Smooth muscle cell (in vitro differentiated cells): ENCODE results near the gene ITGAL. TPM values are rescaled to one million over a fixed set of nuclear protein-coding genes. Genes with fewer than 3 reads are reported as not detected.
"Not testable (repeated sequence)": the region's sequence is repeated elsewhere in the genome, so short reads cannot be mapped to it uniquely, and the experiment has no call there.

Source experiments
- DNase-seq: peaks from one replicate; lab custom pipeline; 2025; ENCODE audit not compliant: unreplicated experiment; lab: John Stamatoyannopoulos, UW
- H2AFZ ChIP-seq: fragments of 200-600 bp; sonication (generic); 2 replicates; pipeline ENCODE4 v1.6.0; 2016; ENCODE audit warnings: antibody characterized with exemption, low read depth, mild to moderate bottlenecking
- H3F3A ChIP-seq: fragments of 200-600 bp; sonication (generic); 2 replicates; pipeline ENCODE4 v1.6.0; 2017; ENCODE audit warnings: antibody characterized with exemption, low read depth
- H3K27ac ChIP-seq: fragments of 200-600 bp; sonication (generic); 2 replicates; pipeline ENCODE4 v1.5.1; 2016; ENCODE audit warnings: low read depth, mild to moderate bottlenecking
- H3K27me3 ChIP-seq: fragments of 200-600 bp; sonication (generic); 2 replicates; pipeline ENCODE4 v1.6.1; 2016; ENCODE audit warnings: low read depth, mild to moderate bottlenecking
- H3K36me3 ChIP-seq: fragments of 200-600 bp; sonication (generic); 2 replicates; pipeline ENCODE4 v1.5.1; 2016; ENCODE audit warnings: low read depth
- H3K4me1 ChIP-seq: fragments of 200-600 bp; sonication (generic); 2 replicates; pipeline ENCODE4 v1.5.1; 2016; ENCODE audit warnings: low read depth
- H3K4me2 ChIP-seq: fragments of 200-600 bp; sonication (generic); 2 replicates; pipeline ENCODE4 v1.6.0; 2016; ENCODE audit warnings: mild to moderate bottlenecking
- H3K4me3 ChIP-seq: fragments of 200-600 bp; sonication (generic); 2 replicates; pipeline ENCODE4 v1.5.1; 2016; ENCODE audit warnings: mild to moderate bottlenecking
- H3K79me2 ChIP-seq: fragments of 200-600 bp; sonication (generic); 2 replicates; pipeline ENCODE4 v1.6.0; 2016; ENCODE audit warnings: low read depth, mild to moderate bottlenecking
- H3K9ac ChIP-seq: fragments of 200-600 bp; sonication (generic); 2 replicates; pipeline ENCODE4 v1.6.0; 2016; ENCODE audit warnings: low read depth
- H3K9me3 ChIP-seq: fragments of 200-600 bp; sonication (generic); replicated peaks from 2 replicates; pipeline ENCODE4 v1.5.1; 2016; ENCODE audit warnings: low read depth
- H4K20me1 ChIP-seq: fragments of 200-600 bp; sonication (generic); 2 replicates; pipeline ENCODE4 v1.6.0; 2016; ENCODE audit warnings: low read depth
- CTCF ChIP-seq: fragments of 200-600 bp; sonication (generic); IDR thresholded peaks from 2 replicates; pipeline ENCODE4 v1.5.1; 2017; ENCODE audit warnings: borderline replicate concordance, mild to moderate bottlenecking, antibody characterized with exemption; ENCODE audit not compliant: insufficient read depth, poor library complexity, severe bottlenecking
- WGBS: methylation state at CpG from one replicate; pipeline ENCODE4 v1.1.7; 2016; ENCODE audit warnings: low lambda C conversion rate; 5-methylcytosine and 5-hydroxymethylcytosine counted together
- polyA plus RNA-seq: library from polyadenylated mRNA; unstranded; fragments of >200 nt; fragmentation: Nextera tagmentation; extraction: Ambion mirVana; gene quantifications from 2 replicates; pipeline ENCODE4 v1.2.1, GENCODE V29; 2016
- total RNA-seq: library from RNA; depleted of rRNA; stranded (reverse); fragments of >200 nt; gene quantifications from 2 replicates; pipeline ENCODE4 v1.2.3, GENCODE V29; 2014

ITGAL gene
- total and polyA plus RNA-seq, 2 experiments from 2014 or later = not detected

GRCh38 chr16:30474684-30475083, 2.1 kb downstream of the ITGAL start:
- no peaks in the 10 kb centered on the region for H3K4me1 ChIP-seq
- no peak overlapping the region for H2AFZ ChIP-seq
- no peaks in the 10 kb centered on the region for H3F3A ChIP-seq
- H3K27me3 ChIP-seq = no peaks in the 10 kb centered on the region
- WGBS = 91% methylated on average over 7 of the region's 7 CpGs
- no peak overlapping the region for H3K4me2 ChIP-seq
- no peaks in the 10 kb centered on the region for H3K79me2 ChIP-seq
- H3K4me3 ChIP-seq = no peak overlapping the region
- H3K9ac ChIP-seq = no peak overlapping the region
- TF ChIP-seq CTCF = no peak
- H3K36me3 ChIP-seq = no peaks in the 10 kb centered on the region
- H4K20me1 ChIP-seq = no peaks in the 10 kb centered on the region
- DNase-seq = no peak
- H3K9me3 ChIP-seq = no peaks in the 10 kb centered on the region
- H3K27ac ChIP-seq = no peak overlapping the region

GRCh38 chr16:30476991-30477390, 4.4 kb downstream of the ITGAL start:
- Histone ChIP-seq H4K20me1 (no peaks in the 10 kb centered on the region), H3K79me2 (no peaks in the 10 kb centered on the region), H3K4me3 (no peak overlapping the region), H3K9ac (no peak overlapping the region), H3K4me2 (no peak overlapping the region), H3K36me3 (no peaks in the 10 kb centered on the region), H3F3A (no peaks in the 10 kb centered on the region), H3K27me3 (peaks cover 8% of the 10 kb centered on the region), H3K9me3 (no peaks in the 10 kb centered on the region), H3K27ac (no peak overlapping the region), H3K4me1 (no peaks in the 10 kb centered on the region), H2AFZ (no peak overlapping the region)
- no peak for TF ChIP-seq CTCF
- DNase-seq = no peak
- WGBS = 80% methylated on average over 3 of the region's 3 CpGs

GRCh38 chr16:30477773-30478172, 5.2 kb downstream of the ITGAL start:
- H3K27ac ChIP-seq, H3K4me1 ChIP-seq, H4K20me1 ChIP-seq, H3K4me3 ChIP-seq, H3K36me3 ChIP-seq, H3K27me3 ChIP-seq, H3K79me2 ChIP-seq, H2AFZ ChIP-seq, H3F3A ChIP-seq, DNase-seq, H3K9ac ChIP-seq, H3K4me2 ChIP-seq, H3K9me3 ChIP-seq: not testable (repeated sequence)
- WGBS = 91% methylated on average over 3 of the region's 3 CpGs

- Histone ChIP-seq H2AFZ (no peak overlapping the region), H3K27ac (no peak overlapping the region), H3K79me2 (no peaks in the 10 kb centered on the region), H4K20me1 (no peaks in the 10 kb centered on the region), H3K4me1 (no peaks in the 10 kb centered on the region), H3K36me3 (no peaks in the 10 kb centered on the region), H3K4me2 (no peak overlapping the region), H3K4me3 (no peak overlapping the region), H3K9ac (no peak overlapping the region), H3K27me3 (peaks cover 14% of the 10 kb centered on the region), H3K9me3 (no peaks in the 10 kb centered on the region), H3F3A (no peaks in the 10 kb centered on the region)
- TF ChIP-seq CTCF = no peak
- DNase-seq = no peak
- WGBS = 90% methylated on average over 12 of the region's 12 CpGs
Observed at GRCh38 chr16:30478766-30479478, 6.4 kb downstream of the ITGAL start.
